C4-2B (cell line): ENCODE results near the gene ADAM12.

ENCODE experiments used
- ZFX ChIP-seq: fragments of 450-650 bp; IDR thresholded peaks from 2 replicates; pipeline ENCODE4 v1.6.1; 2017
- TF ChIP-seq, protein P1 (sequence below): fragments of 450-650 bp; conservative IDR thresholded peaks from 2 replicates; pipeline ENCODE4 v1.5.1; 2017; ENCODE audit warnings: mild to moderate bottlenecking

DNA sequence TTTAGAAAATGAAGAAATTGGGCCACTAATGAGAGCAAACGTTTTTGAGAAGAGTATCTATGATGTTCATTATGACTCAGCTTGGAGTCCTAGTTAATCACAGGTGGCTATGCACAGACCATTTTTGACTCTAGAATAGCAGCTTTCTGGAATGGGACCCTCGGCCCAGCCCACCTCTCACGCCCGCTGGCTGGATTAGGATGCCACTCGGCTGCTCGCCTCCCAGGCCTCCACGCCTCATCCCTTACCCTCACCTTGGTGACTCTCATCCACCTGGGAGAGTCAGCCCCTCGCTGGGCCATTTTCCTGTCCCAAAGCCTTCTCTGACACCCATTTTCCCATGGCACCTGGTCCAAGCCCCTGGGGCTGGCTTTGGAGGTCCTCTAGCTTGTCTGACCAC is 173.6 kb downstream of the ADAM12 start:
- TF ChIP-seq, protein P1, sequence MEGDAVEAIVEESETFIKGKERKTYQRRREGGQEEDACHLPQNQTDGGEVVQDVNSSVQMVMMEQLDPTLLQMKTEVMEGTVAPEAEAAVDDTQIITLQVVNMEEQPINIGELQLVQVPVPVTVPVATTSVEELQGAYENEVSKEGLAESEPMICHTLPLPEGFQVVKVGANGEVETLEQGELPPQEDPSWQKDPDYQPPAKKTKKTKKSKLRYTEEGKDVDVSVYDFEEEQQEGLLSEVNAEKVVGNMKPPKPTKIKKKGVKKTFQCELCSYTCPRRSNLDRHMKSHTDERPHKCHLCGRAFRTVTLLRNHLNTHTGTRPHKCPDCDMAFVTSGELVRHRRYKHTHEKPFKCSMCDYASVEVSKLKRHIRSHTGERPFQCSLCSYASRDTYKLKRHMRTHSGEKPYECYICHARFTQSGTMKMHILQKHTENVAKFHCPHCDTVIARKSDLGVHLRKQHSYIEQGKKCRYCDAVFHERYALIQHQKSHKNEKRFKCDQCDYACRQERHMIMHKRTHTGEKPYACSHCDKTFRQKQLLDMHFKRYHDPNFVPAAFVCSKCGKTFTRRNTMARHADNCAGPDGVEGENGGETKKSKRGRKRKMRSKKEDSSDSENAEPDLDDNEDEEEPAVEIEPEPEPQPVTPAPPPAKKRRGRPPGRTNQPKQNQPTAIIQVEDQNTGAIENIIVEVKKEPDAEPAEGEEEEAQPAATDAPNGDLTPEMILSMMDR = no peak
- no peak for TF ChIP-seq ZFX
